Measurements from ENCODE around the gene CPE. TPM values are rescaled to one million over a fixed set of nuclear protein-coding genes. Genes with fewer than 3 reads are reported as not detected.

The CPE gene
- total RNA-seq, 3 donors from 2014 or later (not counting 1 experiment from before 2014, with no cell fraction given) = not detected

GRCh38 chr4:165474784-165475705, 96.2 kb downstream of the CPE start:
- WGBS (ENCODE audit: insufficient coverage) = 87% methylated on average over 8 of the region's 8 CpGs
- ATAC-seq (no peak), DNase-seq (no peak)
- H3K4me3 ChIP-seq (ENCODE audit: low read length) = no peak overlapping the region
- no peak for TF ChIP-seq CTCF (IDR thresholded peaks at IDR 0.05)
- Mint-ChIP-seq H3K9me3 (peaks cover 2 to 3% of the 10 kb centered on the region in 2 donors), H3K27ac (no peak overlapping the region), H3K4me1 (no peaks in the 10 kb centered on the region), H3K4me3 (no peak overlapping the region), H3K36me3 (no peaks in the 10 kb centered on the region), H3K27me3 (ENCODE audit: low read depth in 2 of 2) (peaks cover 0 to 7% of the 10 kb centered on the region in 2 donors)
- peaks cover 2% of the 10 kb centered on the region for H3K9me3 ChIP-seq (ENCODE audit: control insufficient read depth, insufficient read depth, low read length)
- intact Hi-C loops (cut with micrococcal nuclease) = no loop called here
- H3K4me1 ChIP-seq (ENCODE audit: control insufficient read depth, insufficient read depth, low read length) = no peaks in the 10 kb centered on the region
- H3K27me3 ChIP-seq (ENCODE audit: control insufficient read depth, insufficient read depth, low read length) = no peaks in the 10 kb centered on the region
- no peaks in the 10 kb centered on the region for H3K36me3 ChIP-seq (ENCODE audit: control insufficient read depth, insufficient read depth, low read length)
- H3K27ac ChIP-seq (ENCODE audit: low read length) = no peak overlapping the region

DNA sequence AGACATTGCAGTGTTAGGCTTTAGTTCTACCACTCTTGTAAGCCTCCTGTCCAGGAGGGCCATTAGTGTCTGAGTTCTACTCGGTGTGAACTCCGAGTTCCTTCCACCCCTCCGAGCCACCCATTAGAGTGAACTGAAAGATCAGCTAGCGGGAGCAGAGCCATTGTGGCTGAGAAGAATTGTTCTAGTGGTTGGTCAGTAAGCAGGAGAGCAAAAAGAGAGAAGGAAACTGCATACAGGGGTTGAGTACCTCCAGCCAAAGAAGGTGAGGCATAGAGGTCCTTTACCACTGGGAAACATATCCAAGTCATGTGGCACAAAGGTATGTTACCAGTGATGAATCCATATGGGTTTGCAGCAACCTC, 96.9 kb downstream of the CPE start:
- no peak for DNase-seq
- no peaks in the 10 kb centered on the region for H3K36me3 Mint-ChIP-seq
- Histone ChIP-seq H3K36me3 (ENCODE audit: control insufficient read depth, insufficient read depth, low read length) (no peaks in the 10 kb centered on the region), H3K4me3 (ENCODE audit: low read length) (no peak overlapping the region), H3K4me1 (ENCODE audit: control insufficient read depth, insufficient read depth, low read length) (no peaks in the 10 kb centered on the region), H3K9me3 (ENCODE audit: control insufficient read depth, insufficient read depth, low read length) (peaks cover 2% of the 10 kb centered on the region), H3K27ac (ENCODE audit: low read length) (no peak overlapping the region), H3K27me3 (ENCODE audit: control insufficient read depth, insufficient read depth, low read length) (no peaks in the 10 kb centered on the region)
- H3K4me1 Mint-ChIP-seq = no peaks in the 10 kb centered on the region
- H3K9me3 Mint-ChIP-seq = peaks cover 2 to 3% of the 10 kb centered on the region in 2 donors
- WGBS (ENCODE audit: insufficient coverage) = 95% methylated on average over 4 of the region's 4 CpGs
- no peak overlapping the region for H3K27ac Mint-ChIP-seq
- ATAC-seq = no peak
- TF ChIP-seq CTCF (IDR thresholded peaks at IDR 0.05) = no peak
- no peak overlapping the region for H3K4me3 Mint-ChIP-seq
- intact Hi-C loops (cut with micrococcal nuclease) = no loop called here
- H3K27me3 Mint-ChIP-seq (ENCODE audit: low read depth in 2 of 2) = peaks cover 0 to 7% of the 10 kb centered on the region in 2 donors

DNA sequence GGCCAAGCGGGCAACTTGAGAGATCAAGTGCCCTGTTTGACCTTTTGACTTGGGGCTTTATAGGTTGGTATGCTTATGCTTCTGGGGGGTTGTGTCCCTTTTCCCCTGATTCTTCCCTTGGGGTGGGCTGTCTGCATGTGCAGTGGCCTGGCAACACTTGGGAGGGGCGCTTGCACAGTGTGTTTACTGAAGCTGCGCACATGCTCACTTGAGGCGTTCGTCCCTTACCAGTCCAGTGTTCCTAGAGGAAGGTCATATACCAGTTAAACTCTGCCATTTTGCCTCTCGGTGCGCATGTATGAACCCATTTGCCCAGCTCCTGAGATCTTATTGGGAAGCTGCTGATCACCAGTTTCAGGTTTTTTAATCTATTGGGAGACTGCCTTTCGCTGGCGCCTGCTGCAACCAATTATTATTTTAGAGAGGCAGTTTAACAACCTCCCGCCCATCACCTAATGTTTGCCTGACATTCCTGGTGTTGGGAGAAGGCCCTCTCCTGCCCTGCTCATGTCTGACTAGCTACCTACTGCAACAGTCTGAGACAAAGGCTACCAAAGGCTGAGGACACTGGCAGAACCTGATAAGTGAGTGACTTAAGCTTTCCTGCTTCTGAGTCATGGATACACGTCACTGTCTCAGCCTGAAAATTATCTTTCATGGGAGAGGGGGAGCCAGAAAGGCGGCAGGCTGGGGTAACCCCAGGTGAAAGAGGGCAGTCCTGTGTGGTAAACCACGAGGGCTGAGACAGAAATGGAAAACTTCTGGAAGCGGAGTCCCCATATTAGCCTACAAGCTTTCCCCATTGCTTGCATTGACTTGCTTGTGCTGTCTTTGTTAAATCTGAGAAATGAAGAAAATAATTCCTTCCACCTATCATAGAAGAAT, 97.6 kb downstream of the CPE start:
- Mint-ChIP-seq H3K4me3 (no peak overlapping the region), H3K27ac (no peak overlapping the region), H3K27me3 (ENCODE audit: low read depth in 2 of 2) (peaks cover 0 to 8% of the 10 kb centered on the region in 2 donors), H3K36me3 (no peaks in the 10 kb centered on the region), H3K4me1 (no peaks in the 10 kb centered on the region), H3K9me3 (peaks cover 2 to 3% of the 10 kb centered on the region in 2 donors)
- no peaks in the 10 kb centered on the region for H3K4me1 ChIP-seq (ENCODE audit: control insufficient read depth, insufficient read depth, low read length)
- H3K27ac ChIP-seq (ENCODE audit: low read length) = no peak overlapping the region
- no peak overlapping the region for H3K4me3 ChIP-seq (ENCODE audit: low read length)
- no peaks in the 10 kb centered on the region for H3K36me3 ChIP-seq (ENCODE audit: control insufficient read depth, insufficient read depth, low read length)
- H3K27me3 ChIP-seq (ENCODE audit: control insufficient read depth, insufficient read depth, low read length) = no peaks in the 10 kb centered on the region
- peaks cover 2% of the 10 kb centered on the region for H3K9me3 ChIP-seq (ENCODE audit: control insufficient read depth, insufficient read depth, low read length)
- no peak for ATAC-seq
- intact Hi-C loops (cut with micrococcal nuclease) = no loop called here
- DNase-seq = no peak
- 91% methylated on average over 13 of the region's 14 CpGs for WGBS (ENCODE audit: insufficient coverage)
- no peak for TF ChIP-seq CTCF (IDR thresholded peaks at IDR 0.05)

Measured in natural killer cell (primary cell).